ENCODE data around the gene SPEG.

The SPEG gene

DNA sequence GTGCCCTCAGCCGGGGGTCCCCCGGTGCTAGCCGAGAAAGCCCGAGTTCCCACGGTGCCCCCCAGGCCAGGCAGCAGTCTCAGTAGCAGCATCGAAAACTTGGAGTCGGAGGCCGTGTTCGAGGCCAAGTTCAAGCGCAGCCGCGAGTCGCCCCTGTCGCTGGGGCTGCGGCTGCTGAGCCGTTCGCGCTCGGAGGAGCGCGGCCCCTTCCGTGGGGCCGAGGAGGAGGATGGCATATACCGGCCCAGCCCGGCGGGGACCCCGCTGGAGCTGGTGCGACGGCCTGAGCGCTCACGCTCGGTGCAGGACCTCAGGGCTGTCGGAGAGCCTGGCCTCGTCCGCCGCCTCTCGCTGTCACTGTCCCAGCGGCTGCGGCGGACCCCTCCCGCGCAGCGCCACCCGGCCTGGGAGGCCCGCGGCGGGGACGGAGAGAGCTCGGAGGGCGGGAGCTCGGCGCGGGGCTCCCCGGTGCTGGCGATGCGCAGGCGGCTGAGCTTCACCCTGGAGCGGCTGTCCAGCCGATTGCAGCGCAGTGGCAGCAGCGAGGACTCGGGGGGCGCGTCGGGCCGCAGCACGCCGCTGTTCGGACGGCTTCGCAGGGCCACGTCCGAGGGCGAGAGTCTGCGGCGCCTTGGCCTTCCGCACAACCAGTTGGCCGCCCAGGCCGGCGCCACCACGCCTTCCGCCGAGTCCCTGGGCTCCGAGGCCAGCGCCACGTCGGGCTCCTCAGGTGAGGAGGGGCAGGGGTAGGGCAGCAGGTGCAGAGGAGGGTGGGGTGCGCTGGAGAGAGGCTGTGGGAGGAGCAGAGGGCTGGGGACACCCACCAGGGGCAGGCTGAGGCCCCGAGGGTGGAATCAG, 49.9 kb downstream of the SPEG start:
- Histone ChIP-seq H3K27me3 (ENCODE audit: insufficient read depth, insufficient read length) (peaks cover 65% of the 10 kb centered on the region), H3K36me3 (ENCODE audit: insufficient read depth, insufficient read length, low read length) (peaks cover 33% of the 10 kb centered on the region), H3K4me1 (ENCODE audit: insufficient read depth, insufficient read length) (peaks cover 19% of the 10 kb centered on the region), H3K9ac (ENCODE audit: insufficient read length, low read depth) (peak overlapping the region; percentile 68), H3K4me3 (ENCODE audit: insufficient read length, low read depth) (peak overlapping the region; percentile 9), H3K9me3 (ENCODE audit: insufficient read depth, low read length) (no peaks in the 10 kb centered on the region)
- TF ChIP-seq SUZ12 (IDR thresholded peaks at IDR 0.05; ENCODE audit: extremely low read depth, insufficient read depth, insufficient read length) (peak; percentile 93), YY1 (IDR thresholded peaks at IDR 0.05; ENCODE audit: insufficient read depth, insufficient read length) (no peak)
- DNase-seq (ENCODE audit: low read depth, low spot score), result no peak

DNA sequence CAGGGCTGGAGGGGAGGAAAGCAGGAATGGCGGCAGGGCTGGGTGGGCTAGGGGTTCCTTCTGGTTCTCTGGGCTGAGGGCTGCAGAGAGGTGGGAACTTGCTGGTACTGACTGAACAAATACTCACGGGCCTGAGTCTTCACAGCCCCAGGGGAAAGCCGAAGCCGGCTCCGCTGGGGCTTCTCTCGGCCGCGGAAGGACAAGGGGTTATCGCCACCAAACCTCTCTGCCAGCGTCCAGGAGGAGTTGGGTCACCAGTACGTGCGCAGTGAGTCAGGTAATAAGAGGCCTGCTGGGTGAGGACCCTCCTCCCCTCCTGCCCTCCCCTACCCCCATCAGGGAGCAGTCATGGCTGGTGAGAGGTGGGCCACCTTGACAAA, 50.5 kb downstream of the SPEG start:
- Histone ChIP-seq H3K4me3 (ENCODE audit: insufficient read length, low read depth) (peak overlapping the region; percentile 9), H3K9me3 (ENCODE audit: insufficient read depth, low read length) (no peaks in the 10 kb centered on the region), H3K9ac (ENCODE audit: insufficient read length, low read depth) (peak overlapping the region; percentile 68), H3K36me3 (ENCODE audit: insufficient read depth, insufficient read length, low read length) (peaks cover 33% of the 10 kb centered on the region), H3K4me1 (ENCODE audit: insufficient read depth, insufficient read length) (peaks cover 23% of the 10 kb centered on the region), H3K27me3 (ENCODE audit: insufficient read depth, insufficient read length) (peaks cover 65% of the 10 kb centered on the region)
- DNase-seq (ENCODE audit: low read depth, low spot score), result no peak
- TF ChIP-seq SUZ12 (IDR thresholded peaks at IDR 0.05; ENCODE audit: extremely low read depth, insufficient read depth, insufficient read length), result no peak
- TF ChIP-seq ZNF274 (IDR thresholded peaks at IDR 0.05; ENCODE audit: low read depth, low read length), result no peak
- no peak for TF ChIP-seq YY1 (IDR thresholded peaks at IDR 0.05; ENCODE audit: insufficient read depth, insufficient read length)

DNA sequence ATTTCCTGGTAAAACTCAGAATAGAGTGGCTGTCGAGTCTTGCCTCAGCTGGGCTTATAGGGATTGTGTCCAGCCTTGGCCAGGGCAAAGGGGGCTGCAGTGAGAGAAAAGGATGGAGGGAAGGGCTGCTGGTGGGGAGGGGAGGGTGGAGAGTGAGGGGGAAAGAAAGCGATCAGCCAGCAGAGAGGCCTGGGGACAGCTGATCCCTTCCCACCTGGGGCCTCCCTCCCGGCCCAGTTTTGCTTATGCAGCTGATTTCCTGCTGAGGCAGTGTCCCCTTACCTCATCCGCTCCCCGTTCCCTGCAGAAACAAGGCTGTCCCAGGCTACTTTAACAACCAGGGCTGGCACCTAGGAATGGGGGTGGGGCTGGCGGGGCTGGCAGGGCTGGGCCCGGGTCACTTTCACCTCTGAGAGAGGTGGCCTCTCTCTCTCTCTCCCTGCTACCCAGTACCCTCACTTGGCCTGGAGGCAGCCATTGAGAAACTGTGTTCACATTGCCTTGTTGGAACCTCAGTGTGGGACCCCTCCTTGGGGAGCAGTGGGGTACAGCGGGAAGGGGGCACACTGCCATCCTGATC, 51.8 kb downstream of the SPEG start:
- Histone ChIP-seq H3K9me3 (ENCODE audit: insufficient read depth, low read length) (no peaks in the 10 kb centered on the region), H3K4me3 (ENCODE audit: insufficient read length, low read depth) (no peak overlapping the region), H3K4me1 (ENCODE audit: insufficient read depth, insufficient read length) (peaks cover 23% of the 10 kb centered on the region), H3K27me3 (ENCODE audit: insufficient read depth, insufficient read length) (peaks cover 67% of the 10 kb centered on the region), H3K36me3 (ENCODE audit: insufficient read depth, insufficient read length, low read length) (peaks cover 28% of the 10 kb centered on the region), H3K9ac (ENCODE audit: insufficient read length, low read depth) (peak overlapping the region; percentile 61)
- DNase-seq (ENCODE audit: low read depth, low spot score), result no peak
- no peak for TF ChIP-seq YY1 (IDR thresholded peaks at IDR 0.05; ENCODE audit: insufficient read depth, insufficient read length)
- no peak for TF ChIP-seq SUZ12 (IDR thresholded peaks at IDR 0.05; ENCODE audit: extremely low read depth, insufficient read depth, insufficient read length)
- no peak for TF ChIP-seq ZNF274 (IDR thresholded peaks at IDR 0.05; ENCODE audit: low read depth, low read length)

DNA sequence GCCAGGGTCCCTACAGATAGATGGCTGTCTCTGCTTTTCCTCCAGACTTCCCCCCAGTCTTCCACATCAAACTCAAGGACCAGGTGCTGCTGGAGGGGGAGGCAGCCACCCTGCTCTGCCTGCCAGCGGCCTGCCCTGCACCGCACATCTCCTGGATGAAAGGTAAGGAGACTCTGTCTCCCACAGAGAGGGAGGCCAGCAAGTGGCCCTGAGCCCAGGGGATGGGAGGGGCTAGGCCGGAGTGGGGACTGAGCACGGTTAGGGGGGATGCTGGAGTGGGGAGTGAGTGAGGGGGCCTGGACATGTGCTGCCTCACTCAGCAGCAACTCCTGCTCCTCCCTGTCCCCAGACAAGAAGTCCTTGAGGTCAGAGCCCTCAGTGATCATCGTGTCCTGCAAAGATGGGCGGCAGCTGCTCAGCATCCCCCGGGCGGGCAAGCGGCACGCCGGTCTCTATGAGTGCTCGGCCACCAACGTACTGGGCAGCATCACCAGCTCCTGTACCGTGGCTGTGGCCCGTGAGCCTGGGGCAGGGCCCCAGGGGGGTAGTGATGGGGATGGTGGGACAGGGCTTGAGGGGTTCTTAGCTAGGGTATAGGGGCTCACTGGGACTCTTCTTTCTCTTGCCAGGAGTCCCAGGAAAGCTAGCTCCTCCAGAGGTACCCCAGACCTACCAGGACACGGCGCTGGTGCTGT, 53.7 kb downstream of the SPEG start:
- H3K4me1 ChIP-seq (ENCODE audit: insufficient read depth, insufficient read length), result peaks cover 19% of the 10 kb centered on the region
- TF ChIP-seq YY1 (IDR thresholded peaks at IDR 0.05; ENCODE audit: insufficient read depth, insufficient read length) (no peak), ZNF274 (IDR thresholded peaks at IDR 0.05; ENCODE audit: low read depth, low read length) (no peak), SUZ12 (IDR thresholded peaks at IDR 0.05; ENCODE audit: extremely low read depth, insufficient read depth, insufficient read length) (no peak)
- no peak overlapping the region for H3K4me3 ChIP-seq (ENCODE audit: insufficient read length, low read depth)
- H3K9ac ChIP-seq (ENCODE audit: insufficient read length, low read depth), result no peak overlapping the region
- peaks cover 57% of the 10 kb centered on the region for H3K27me3 ChIP-seq (ENCODE audit: insufficient read depth, insufficient read length)
- DNase-seq (ENCODE audit: low read depth, low spot score), result no peak
- H3K36me3 ChIP-seq (ENCODE audit: insufficient read depth, insufficient read length, low read length), result peaks cover 20% of the 10 kb centered on the region
- no peaks in the 10 kb centered on the region for H3K9me3 ChIP-seq (ENCODE audit: insufficient read depth, low read length)

DNA sequence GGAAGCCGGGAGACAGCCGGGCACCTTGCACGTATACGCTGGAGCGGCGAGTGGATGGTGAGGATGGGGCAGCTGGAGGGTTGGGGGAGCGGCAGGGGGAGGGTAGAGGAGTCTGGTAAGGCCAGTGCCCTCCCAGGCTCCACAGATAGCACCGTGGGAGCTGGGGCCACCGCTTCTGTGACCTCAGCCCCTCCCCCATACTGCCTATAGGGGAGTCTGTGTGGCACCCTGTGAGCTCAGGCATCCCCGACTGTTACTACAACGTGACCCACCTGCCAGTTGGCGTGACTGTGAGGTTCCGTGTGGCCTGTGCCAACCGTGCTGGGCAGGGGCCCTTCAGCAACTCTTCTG, 54.2 kb downstream of the SPEG start:
- Histone ChIP-seq H3K4me1 (ENCODE audit: insufficient read depth, insufficient read length) (peaks cover 19% of the 10 kb centered on the region), H3K9ac (ENCODE audit: insufficient read length, low read depth) (no peak overlapping the region), H3K4me3 (ENCODE audit: insufficient read length, low read depth) (no peak overlapping the region), H3K36me3 (ENCODE audit: insufficient read depth, insufficient read length, low read length) (peaks cover 20% of the 10 kb centered on the region), H3K9me3 (ENCODE audit: insufficient read depth, low read length) (no peaks in the 10 kb centered on the region), H3K27me3 (ENCODE audit: insufficient read depth, insufficient read length) (peaks cover 57% of the 10 kb centered on the region)
- TF ChIP-seq YY1 (IDR thresholded peaks at IDR 0.05; ENCODE audit: insufficient read depth, insufficient read length) (no peak), ZNF274 (IDR thresholded peaks at IDR 0.05; ENCODE audit: low read depth, low read length) (no peak), SUZ12 (IDR thresholded peaks at IDR 0.05; ENCODE audit: extremely low read depth, insufficient read depth, insufficient read length) (no peak)
- DNase-seq (ENCODE audit: low read depth, low spot score), result no peak

DNA sequence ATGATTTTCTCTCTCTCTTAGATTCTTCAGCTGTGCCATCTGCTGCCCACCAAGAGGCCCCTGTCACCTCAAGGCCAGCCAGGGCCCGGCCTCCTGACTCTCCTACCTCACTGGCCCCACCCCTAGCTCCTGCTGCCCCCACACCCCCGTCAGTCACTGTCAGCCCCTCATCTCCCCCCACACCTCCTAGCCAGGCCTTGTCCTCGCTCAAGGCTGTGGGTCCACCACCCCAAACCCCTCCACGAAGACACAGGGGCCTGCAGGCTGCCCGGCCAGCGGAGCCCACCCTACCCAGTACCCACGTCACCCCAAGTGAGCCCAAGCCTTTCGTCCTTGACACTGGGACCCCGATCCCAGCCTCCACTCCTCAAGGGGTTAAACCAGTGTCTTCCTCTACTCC, 54.7 kb downstream of the SPEG start:
- no peak overlapping the region for H3K4me3 ChIP-seq (ENCODE audit: insufficient read length, low read depth)
- TF ChIP-seq ZNF274 (IDR thresholded peaks at IDR 0.05; ENCODE audit: low read depth, low read length) (no peak), SUZ12 (IDR thresholded peaks at IDR 0.05; ENCODE audit: extremely low read depth, insufficient read depth, insufficient read length) (no peak), YY1 (IDR thresholded peaks at IDR 0.05; ENCODE audit: insufficient read depth, insufficient read length) (no peak)
- no peak overlapping the region for H3K9ac ChIP-seq (ENCODE audit: insufficient read length, low read depth)
- H3K4me1 ChIP-seq (ENCODE audit: insufficient read depth, insufficient read length), result peaks cover 19% of the 10 kb centered on the region
- peaks cover 56% of the 10 kb centered on the region for H3K27me3 ChIP-seq (ENCODE audit: insufficient read depth, insufficient read length)
- H3K36me3 ChIP-seq (ENCODE audit: insufficient read depth, insufficient read length, low read length), result peaks cover 20% of the 10 kb centered on the region
- H3K9me3 ChIP-seq (ENCODE audit: insufficient read depth, low read length), result no peaks in the 10 kb centered on the region
- DNase-seq (ENCODE audit: low read depth, low spot score), result no peak

DNA sequence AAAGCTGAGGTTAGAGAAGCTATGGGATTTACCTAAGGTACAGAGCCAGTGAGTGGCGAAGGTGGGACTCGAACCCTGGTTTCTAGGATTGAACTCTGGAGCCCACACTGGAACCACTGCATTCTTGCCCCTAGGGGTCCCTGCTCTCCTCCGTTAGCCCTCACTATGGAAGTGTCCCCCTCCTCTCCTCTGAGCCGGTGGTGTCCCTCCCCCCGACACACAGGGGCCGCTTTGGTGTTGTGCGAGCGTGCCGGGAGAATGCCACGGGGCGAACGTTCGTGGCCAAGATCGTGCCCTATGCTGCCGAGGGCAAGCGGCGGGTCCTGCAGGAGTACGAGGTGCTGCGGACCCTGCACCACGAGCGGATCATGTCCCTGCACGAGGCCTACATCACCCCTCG, 55.5 kb downstream of the SPEG start:
- DNase-seq (ENCODE audit: low read depth, low spot score), result no peak

More for the DNA sequence above, 55.5 kb downstream of the SPEG start:
- Histone ChIP-seq H3K9ac (ENCODE audit: insufficient read length, low read depth) (peak overlapping the region; percentile 24), H3K36me3 (ENCODE audit: insufficient read depth, insufficient read length, low read length) (peaks cover 20% of the 10 kb centered on the region), H3K4me3 (ENCODE audit: insufficient read length, low read depth) (no peak overlapping the region), H3K9me3 (ENCODE audit: insufficient read depth, low read length) (no peaks in the 10 kb centered on the region), H3K27me3 (ENCODE audit: insufficient read depth, insufficient read length) (peaks cover 56% of the 10 kb centered on the region), H3K4me1 (ENCODE audit: insufficient read depth, insufficient read length) (peaks cover 13% of the 10 kb centered on the region)
- TF ChIP-seq YY1 (IDR thresholded peaks at IDR 0.05; ENCODE audit: insufficient read depth, insufficient read length) (no peak), SUZ12 (IDR thresholded peaks at IDR 0.05; ENCODE audit: extremely low read depth, insufficient read depth, insufficient read length) (no peak), ZNF274 (IDR thresholded peaks at IDR 0.05; ENCODE audit: low read depth, low read length) (no peak)
